ENCODE results near the gene MSANTD3. TPM values are rescaled to one million over a fixed set of nuclear protein-coding genes. Genes with fewer than 3 reads are reported as not detected.

The MSANTD3 gene
- total RNA-seq, 1 donor from 2014 or later, result 26.4 TPM

GRCh38 chr9:100449420-100449819 lies 22.5 kb downstream of the MSANTD3 start:
- Mint-ChIP-seq H3K4me3 (no peak overlapping the region), H3K27me3 (no peaks in the 10 kb centered on the region), H3K9me3 (no peaks in the 10 kb centered on the region), H3K36me3 (peaks cover 41% of the 10 kb centered on the region), H3K27ac (no peak overlapping the region), H3K4me1 (ENCODE audit: unreplicated experiment) (no peaks in the 10 kb centered on the region)
- no peak for DNase-seq (ENCODE audit: extremely low spot score, unreplicated experiment)
- TF ChIP-seq CTCF (conservative IDR thresholded peaks at IDR 0.05), result no peak

- Mint-ChIP-seq H3K4me1 (ENCODE audit: unreplicated experiment) (no peaks in the 10 kb centered on the region), H3K27ac (no peak overlapping the region), H3K9me3 (no peaks in the 10 kb centered on the region), H3K36me3 (peaks cover 27% of the 10 kb centered on the region), H3K27me3 (no peaks in the 10 kb centered on the region), H3K4me3 (no peak overlapping the region)
- TF ChIP-seq CTCF (conservative IDR thresholded peaks at IDR 0.05), result no peak
- no peak for DNase-seq (ENCODE audit: extremely low spot score, unreplicated experiment)
Measured at GRCh38 chr9:100452894-100453293, 26.0 kb downstream of the MSANTD3 start.

GRCh38 chr9:100455470-100455869 lies 28.5 kb downstream of the MSANTD3 start:
- TF ChIP-seq CTCF (conservative IDR thresholded peaks at IDR 0.05), result no peak
- no peak overlapping the region for H3K27ac Mint-ChIP-seq

DNA sequence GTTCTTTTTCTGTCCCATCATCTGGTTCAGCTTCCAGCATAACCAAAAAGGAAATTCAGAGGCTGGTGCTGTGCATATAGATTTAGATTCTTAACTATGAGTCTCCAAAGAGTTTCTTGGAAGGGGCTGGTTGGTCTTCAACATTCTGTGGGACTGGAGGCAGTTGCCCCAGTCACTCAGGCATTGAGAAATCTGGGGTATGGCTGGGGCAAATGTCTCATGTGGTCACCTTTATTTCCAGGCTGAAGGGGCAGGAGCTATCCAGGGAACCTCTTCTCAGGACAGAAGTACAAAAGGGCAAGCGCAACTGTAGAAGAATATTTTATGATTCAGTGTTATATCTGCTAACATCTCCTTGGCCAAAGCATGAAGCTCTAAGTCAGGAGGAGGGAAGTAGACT lies 30.6 kb downstream of the MSANTD3 start:
- TF ChIP-seq CTCF (conservative IDR thresholded peaks at IDR 0.05), result no peak
- Mint-ChIP-seq H3K36me3 (peaks cover 12% of the 10 kb centered on the region), H3K27me3 (no peaks in the 10 kb centered on the region), H3K4me1 (ENCODE audit: unreplicated experiment) (no peaks in the 10 kb centered on the region), H3K27ac (no peak overlapping the region), H3K9me3 (no peaks in the 10 kb centered on the region), H3K4me3 (no peak overlapping the region)
- no peak for DNase-seq (ENCODE audit: extremely low spot score, unreplicated experiment)

More at GRCh38 chr9:100455470-100455869, 28.5 kb downstream of the MSANTD3 start:
- no peaks in the 10 kb centered on the region for H3K9me3 Mint-ChIP-seq
- no peaks in the 10 kb centered on the region for H3K27me3 Mint-ChIP-seq
- no peak for DNase-seq (ENCODE audit: extremely low spot score, unreplicated experiment)
- peaks cover 20% of the 10 kb centered on the region for H3K36me3 Mint-ChIP-seq
- no peaks in the 10 kb centered on the region for H3K4me1 Mint-ChIP-seq (ENCODE audit: unreplicated experiment)
- H3K4me3 Mint-ChIP-seq, result no peak overlapping the region

DNA sequence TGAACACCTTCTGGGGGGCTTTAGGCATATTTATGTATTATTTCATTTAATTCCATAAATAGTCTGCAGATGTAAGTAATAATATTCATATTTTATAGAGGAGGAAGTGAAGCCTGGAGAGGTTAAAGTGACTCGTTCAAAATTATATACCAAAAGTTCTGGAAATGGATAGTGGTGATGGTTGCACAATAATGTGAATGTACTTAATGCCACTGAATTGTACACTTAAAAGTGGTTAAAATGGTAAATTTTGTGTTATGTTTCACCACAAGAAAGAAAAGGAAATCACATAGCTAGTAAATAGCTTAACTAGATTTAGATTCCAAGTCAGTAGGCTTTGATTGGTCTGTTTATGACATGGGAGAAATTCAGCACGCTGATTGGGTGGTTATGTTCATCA lies 33.0 kb downstream of the MSANTD3 start:
- no peaks in the 10 kb centered on the region for H3K9me3 Mint-ChIP-seq

More for the DNA sequence above, 33.0 kb downstream of the MSANTD3 start:
- Mint-ChIP-seq H3K4me3 (no peak overlapping the region), H3K27me3 (no peaks in the 10 kb centered on the region), H3K4me1 (ENCODE audit: unreplicated experiment) (no peaks in the 10 kb centered on the region), H3K36me3 (peaks cover 9% of the 10 kb centered on the region), H3K27ac (no peak overlapping the region)
- DNase-seq (ENCODE audit: extremely low spot score, unreplicated experiment), result no peak
- no peak for TF ChIP-seq CTCF (conservative IDR thresholded peaks at IDR 0.05)

Measured in type B pancreatic cell (in vitro differentiated cells).